Measurements from ENCODE around the gene RAB3A. TPM values are rescaled to one million over a fixed set of nuclear protein-coding genes. Genes with fewer than 3 reads are reported as not detected.

The RAB3A gene
- total RNA-seq, 2 donors from 2014 or later = 0.52 to 8.2 TPM

GRCh38 chr19:18172331-18173053 is 31.4 kb downstream of the RAB3A start:
- no peak for TF ChIP-seq POLR2A (IDR thresholded peaks at IDR 0.05)
- TF ChIP-seq, protein P1, sequence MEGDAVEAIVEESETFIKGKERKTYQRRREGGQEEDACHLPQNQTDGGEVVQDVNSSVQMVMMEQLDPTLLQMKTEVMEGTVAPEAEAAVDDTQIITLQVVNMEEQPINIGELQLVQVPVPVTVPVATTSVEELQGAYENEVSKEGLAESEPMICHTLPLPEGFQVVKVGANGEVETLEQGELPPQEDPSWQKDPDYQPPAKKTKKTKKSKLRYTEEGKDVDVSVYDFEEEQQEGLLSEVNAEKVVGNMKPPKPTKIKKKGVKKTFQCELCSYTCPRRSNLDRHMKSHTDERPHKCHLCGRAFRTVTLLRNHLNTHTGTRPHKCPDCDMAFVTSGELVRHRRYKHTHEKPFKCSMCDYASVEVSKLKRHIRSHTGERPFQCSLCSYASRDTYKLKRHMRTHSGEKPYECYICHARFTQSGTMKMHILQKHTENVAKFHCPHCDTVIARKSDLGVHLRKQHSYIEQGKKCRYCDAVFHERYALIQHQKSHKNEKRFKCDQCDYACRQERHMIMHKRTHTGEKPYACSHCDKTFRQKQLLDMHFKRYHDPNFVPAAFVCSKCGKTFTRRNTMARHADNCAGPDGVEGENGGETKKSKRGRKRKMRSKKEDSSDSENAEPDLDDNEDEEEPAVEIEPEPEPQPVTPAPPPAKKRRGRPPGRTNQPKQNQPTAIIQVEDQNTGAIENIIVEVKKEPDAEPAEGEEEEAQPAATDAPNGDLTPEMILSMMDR (IDR thresholded peaks at IDR 0.05) = no peak
- peak overlapping the region; percentile 40 to 88 (median 68) for H3K27ac ChIP-seq
- intact Hi-C loops (cut with DNase I) = no loop called here
- 80 to 91% methylated on average over 7 of the region's 7 CpGs for WGBS, 2 donors
- H3K4me3 ChIP-seq = no peak overlapping the region
- no peaks in the 10 kb centered on the region for H3K36me3 ChIP-seq (replicated peaks in 1 of 2; ENCODE audit: insufficient read depth in 1 of 2, low read depth in 2 of 2)
- no peak for DNase-seq
- H3K9me3 ChIP-seq = no peaks in the 10 kb centered on the region
- H3K4me1 ChIP-seq = peaks cover 25% of the 10 kb centered on the region
- ATAC-seq = no peak
- no peaks in the 10 kb centered on the region for H3K27me3 ChIP-seq

GRCh38 chr19:18171605-18172327 is 32.1 kb downstream of the RAB3A start:
- intact Hi-C loops (cut with DNase I) = no loop called here
- WGBS, 2 donors = 81 to 94% methylated on average over 7 to 8 of the region's 8 CpGs
- DNase-seq (peak in 1 of 4 donors; percentile 20), ATAC-seq (no peak)
- no peak for TF ChIP-seq POLR2A (IDR thresholded peaks at IDR 0.05)
- TF ChIP-seq, protein P1 (IDR thresholded peaks at IDR 0.05) = no peak
- H3K4me1 ChIP-seq = peaks cover 25% of the 10 kb centered on the region
- H3K27me3 ChIP-seq = no peaks in the 10 kb centered on the region
- no peaks in the 10 kb centered on the region for H3K9me3 ChIP-seq
- no peaks in the 10 kb centered on the region for H3K36me3 ChIP-seq (replicated peaks in 1 of 2; ENCODE audit: insufficient read depth in 1 of 2, low read depth in 2 of 2)
- no peak overlapping the region for H3K4me3 ChIP-seq
- peak overlapping the region in 2 of 4 donors; percentile 57 to 88 for H3K27ac ChIP-seq

GRCh38 chr19:18170714-18171255 is 33.1 kb downstream of the RAB3A start:
- Histone ChIP-seq H3K9me3 (no peaks in the 10 kb centered on the region), H3K4me3 (no peak overlapping the region), H3K27ac (peak overlapping the region in 2 of 4 donors; percentile 57 to 88), H3K4me1 (peaks cover 25% of the 10 kb centered on the region), H3K36me3 (replicated peaks in 1 of 2; ENCODE audit: insufficient read depth in 1 of 2, low read depth in 2 of 2) (peaks cover 0 to 2% of the 10 kb centered on the region in 2 donors), H3K27me3 (no peaks in the 10 kb centered on the region)
- 35 to 39% methylated on average over 13 to 16 of the region's 16 CpGs for WGBS, 2 donors
- intact Hi-C loops (cut with DNase I) = no loop called here
- DNase-seq (peak in 2 of 4 donors; percentile 19 to 73), ATAC-seq (no peak)
- peak in 1 of 3 donors; percentile 49 for TF ChIP-seq POLR2A (IDR thresholded peaks at IDR 0.05)
- TF ChIP-seq, protein P1 (IDR thresholded peaks at IDR 0.05) = no peak

- intact Hi-C loops (cut with DNase I) = no loop called here
- TF ChIP-seq, protein P1 (IDR thresholded peaks at IDR 0.05) = no peak
- TF ChIP-seq POLR2A (IDR thresholded peaks at IDR 0.05) = no peak
- DNase-seq = no peak
Measured at GRCh38 chr19:18168673-18169381, 35.0 kb downstream of the RAB3A start.

More at GRCh38 chr19:18168673-18169381, 35.0 kb downstream of the RAB3A start:
- Histone ChIP-seq H3K36me3 (replicated peaks in 1 of 2; ENCODE audit: insufficient read depth in 1 of 2, low read depth in 2 of 2) (peaks cover 0 to 2% of the 10 kb centered on the region in 2 donors), H3K4me1 (peaks cover 11% of the 10 kb centered on the region), H3K27ac (peak overlapping the region in 1 of 4 donors; percentile 88), H3K4me3 (no peak overlapping the region), H3K27me3 (no peaks in the 10 kb centered on the region), H3K9me3 (no peaks in the 10 kb centered on the region)
- WGBS, 2 donors = 93 to 97% methylated on average over 37 to 63 of the region's 66 CpGs
- no peak for ATAC-seq
